HG02981 (cell line): ENCODE results near the gene SH2B3.
A peak's percentile ranks its signal among the peaks of the same experiment; 100 is the strongest.
"Not testable (repeated sequence)": the region's sequence is repeated elsewhere in the genome, so short reads cannot be mapped to it uniquely, and the experiment has no call there.

Experiments
- ATAC-seq: cut with Tn5 transposase; IDR thresholded peaks from one replicate; pipeline ENCODE4 v1.9.1; 2021; ENCODE audit warnings: mild to moderate bottlenecking, moderate library complexity; ENCODE audit not compliant: unreplicated experiment

SH2B3 gene

DNA sequence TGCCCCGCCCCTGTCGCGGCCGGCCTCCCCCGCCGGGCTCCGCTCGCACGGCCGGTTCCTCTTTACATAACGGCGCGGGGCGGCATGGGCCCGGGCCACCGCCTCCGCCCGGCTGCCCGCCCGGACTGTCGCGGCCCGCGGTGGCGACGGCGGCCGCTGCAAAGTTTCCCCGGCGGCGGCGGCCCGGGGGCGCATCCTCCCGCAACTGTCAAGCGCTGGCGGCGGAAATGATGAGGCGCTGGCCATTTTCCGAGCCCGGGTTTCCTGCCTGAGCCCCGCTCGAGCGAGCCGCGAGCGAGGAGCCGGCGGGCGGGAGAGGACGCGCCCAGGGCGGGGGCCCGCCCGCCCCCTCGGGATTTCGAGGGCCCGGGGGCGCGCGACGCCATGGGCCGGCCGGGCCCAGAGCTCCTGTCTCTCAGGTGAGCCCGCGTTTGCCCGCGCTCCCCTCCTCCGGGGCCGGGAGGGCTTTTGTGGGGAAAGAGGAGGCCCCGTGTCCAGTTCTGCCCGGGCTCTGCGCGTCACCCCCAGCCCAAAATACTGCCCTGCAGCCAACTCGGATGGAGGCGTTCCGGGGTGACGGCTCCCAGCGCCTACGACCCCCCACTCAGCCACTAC, at the start of gene SH2B3:
Gene SH2B3 (plus strand): TSS at position 65 of the 615 bp plus-strand sequence. CDS start 12,223 bp downstream, outside the sequence.
- ATAC-seq = no peak

DNA sequence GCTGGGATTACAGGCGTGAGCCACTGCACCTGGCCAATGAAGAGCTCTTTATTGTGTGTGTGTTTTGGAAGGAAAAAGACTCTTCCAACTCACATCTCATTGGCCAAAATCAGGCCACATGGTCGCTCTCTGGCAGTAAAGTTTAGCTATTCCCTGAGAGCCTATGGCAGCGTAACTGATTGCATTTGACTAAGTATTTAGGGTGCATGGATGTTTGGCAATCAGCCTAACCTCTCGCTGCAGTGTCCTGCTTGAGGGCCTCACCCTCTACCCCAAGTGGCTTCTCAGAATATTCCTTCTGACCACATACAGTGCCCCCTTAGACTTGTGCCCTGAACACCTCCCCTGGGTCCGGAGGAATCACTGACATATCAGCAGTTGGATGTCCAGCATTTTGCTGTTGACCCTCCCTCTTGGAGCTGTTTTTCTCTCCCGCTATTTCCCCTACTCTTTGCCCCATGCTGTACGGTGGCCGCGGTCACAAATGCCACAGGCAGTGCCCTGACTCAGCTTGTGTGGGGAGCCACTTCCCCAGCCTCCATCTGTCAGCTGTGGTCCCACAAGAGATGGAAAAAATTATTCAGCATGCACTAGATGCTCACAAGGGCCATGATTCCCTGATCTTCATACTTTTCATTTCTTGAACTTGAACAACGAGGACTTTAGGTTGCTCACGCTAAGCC, 46.4 kb upstream of the SH2B3 start:
- no peak for ATAC-seq

- no peak for ATAC-seq
Measured at GRCh38 chr12:111359914-111360276, 45.8 kb upstream of the SH2B3 start.

GRCh38 chr12:111360325-111360930, 45.3 kb upstream of the SH2B3 start:
- ATAC-seq = no peak

- no peak for ATAC-seq
Measured at GRCh38 chr12:111361073-111361716, 44.5 kb upstream of the SH2B3 start.

DNA sequence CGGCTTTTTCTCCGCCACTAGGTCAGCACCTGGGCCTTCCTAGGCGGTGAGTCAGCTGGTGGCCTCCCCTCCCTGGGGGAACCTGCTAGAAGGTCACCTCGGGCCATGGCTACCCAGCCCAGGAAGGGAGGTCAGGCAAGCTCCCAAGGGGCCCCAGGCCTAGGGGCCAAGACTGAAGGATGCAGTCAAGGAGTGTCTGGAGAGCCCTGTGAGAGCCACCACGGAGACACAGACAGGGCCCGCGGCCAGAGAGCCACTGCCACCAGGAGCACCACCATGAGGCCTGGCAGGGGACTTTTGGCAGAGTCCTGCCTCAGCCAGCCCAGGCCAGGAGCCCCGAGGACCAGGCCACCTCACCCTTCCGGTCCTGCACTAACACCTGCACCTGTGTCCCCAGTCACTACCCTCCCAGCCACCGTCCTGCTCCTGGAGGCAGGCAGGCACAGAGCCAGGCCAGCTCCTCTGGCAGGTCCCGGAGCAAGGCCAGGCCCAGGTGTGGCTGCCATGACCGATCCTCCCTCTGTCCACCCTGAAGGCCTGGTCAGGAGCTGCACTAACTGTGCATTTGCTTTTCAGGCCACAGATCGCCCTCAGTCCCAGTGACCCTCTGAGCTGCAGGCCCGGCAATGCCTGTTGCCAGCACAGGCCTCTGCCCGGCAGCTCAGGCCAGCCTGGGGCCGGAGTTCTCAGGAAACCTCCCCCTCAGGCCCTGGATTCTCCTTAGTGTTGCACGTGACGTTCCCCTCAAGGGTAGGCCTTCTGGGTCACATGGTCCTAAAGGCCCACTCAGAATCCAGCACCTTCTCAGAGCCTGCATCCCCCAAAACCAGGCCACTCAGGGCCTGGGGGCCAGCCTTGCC, 43.8 kb upstream of the SH2B3 start:
- ATAC-seq = no peak

DNA sequence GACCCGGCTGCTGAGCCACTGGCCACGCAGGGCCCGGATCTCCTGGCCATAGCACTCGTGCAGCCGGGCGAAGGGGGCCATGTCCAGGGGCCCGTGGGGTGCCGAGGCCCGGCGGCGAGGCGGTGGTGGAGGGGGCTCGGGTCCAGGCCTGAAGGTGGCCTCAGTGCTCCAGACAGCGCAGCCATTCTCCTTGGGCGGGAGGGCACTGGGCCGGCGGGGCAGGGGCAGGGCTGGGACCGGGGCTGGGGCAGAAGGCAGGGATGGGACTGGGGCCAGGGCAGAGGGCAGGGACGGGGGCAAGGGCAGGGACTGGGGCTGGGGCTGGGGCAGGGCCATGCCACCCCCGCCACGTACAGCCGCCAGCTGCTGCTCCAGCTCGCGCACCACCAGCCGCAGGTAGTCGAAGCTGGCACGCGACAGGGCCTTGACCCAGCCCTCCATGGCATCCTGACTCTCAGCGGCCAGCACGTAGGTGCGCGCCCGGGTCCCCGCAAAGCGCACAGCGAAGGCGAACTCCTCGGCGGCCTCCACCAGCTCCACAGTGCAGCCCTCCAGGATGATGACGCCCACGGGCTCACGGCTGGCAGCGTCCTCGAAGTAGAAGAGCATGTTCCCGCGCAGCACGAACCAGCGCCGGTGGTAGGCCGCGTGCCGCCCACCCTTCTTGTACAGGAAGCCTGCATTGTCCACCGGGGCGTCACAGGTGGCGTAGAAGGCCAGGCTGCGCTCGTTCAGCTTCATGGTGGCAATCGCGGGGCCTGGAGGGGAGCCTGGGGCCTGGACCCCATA, 42.8 kb upstream of the SH2B3 start:
- ATAC-seq = no peak

DNA sequence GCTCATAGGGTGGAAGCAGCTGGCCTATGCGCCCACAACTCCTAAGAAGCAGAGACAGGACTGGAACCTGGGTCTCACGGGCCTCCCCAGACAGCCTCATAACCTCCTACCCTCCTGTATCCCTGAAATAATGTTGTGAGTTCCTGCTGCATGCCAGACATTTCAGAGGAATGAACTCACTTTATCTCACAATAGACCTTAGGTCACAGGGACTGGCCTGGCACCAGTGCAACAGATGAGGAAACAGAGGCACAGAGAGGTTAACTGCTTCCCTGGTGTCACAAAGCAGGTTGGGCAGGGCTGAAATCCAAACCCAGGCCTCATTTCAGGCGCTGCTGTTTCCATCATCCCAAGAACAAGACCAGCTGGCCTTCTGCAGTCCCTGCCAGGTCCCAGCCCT, 42.1 kb upstream of the SH2B3 start:
- no peak for ATAC-seq

GRCh38 chr12:111366075-111366474, 39.6 kb upstream of the SH2B3 start:
- ATAC-seq = no peak

GRCh38 chr12:111366583-111366982, 39.1 kb upstream of the SH2B3 start:
- no peak for ATAC-seq

DNA sequence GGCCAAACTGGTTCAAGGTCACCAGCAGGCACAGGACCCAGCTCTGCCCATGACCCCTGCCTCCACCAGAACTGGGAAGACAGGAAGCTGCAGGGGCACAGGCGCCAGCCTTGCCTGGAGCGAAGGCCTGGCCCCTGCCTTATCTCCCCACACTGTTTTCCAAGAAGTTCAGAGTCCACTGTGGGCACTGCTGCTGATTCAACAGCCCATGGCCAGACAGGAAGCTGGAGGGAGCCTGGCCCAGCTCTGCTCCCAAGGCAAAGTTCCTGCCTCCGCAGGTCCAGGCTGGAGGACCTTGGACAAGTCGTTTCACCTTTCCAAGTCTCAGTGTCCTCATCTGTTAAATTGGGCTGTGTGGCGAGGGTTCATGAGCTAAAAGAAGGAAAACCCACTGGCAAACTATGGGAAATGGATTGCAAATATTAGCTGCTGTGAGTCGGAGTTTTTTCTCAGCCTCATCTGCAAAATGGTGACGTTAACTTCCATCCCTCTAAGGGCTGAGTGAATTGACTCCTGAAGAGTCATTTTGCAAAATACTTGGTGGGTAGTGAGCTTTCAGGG, 38.0 kb upstream of the SH2B3 start:
- ATAC-seq = no peak

DNA sequence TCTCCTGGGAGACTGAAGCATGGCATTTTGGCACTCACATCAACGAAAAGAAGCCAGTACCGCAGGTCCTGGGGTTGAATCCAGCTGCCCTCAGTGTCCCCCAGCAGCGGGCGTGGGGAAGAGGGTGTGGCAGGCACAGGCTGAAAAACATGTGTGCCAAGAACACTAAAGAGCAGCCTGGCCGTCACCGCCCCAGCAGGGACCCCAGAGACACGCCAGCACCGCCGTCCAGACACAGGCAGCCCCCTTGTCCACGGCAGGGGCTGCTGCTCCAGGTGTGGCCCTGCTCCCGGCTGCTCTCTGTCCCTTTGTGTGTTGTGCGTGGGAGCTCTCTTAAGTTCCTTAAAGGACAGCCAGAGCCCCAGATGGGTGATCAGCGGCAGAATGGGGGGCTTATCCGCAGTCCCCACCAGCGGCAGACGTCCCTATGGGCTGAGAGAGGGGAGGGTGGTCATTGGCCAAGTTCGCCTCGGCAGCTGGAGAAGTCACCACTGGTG, 37.4 kb upstream of the SH2B3 start:
- ATAC-seq = no peak

GRCh38 chr12:111368788-111369495, 36.8 kb upstream of the SH2B3 start, which contains the start of gene PHETA1:
TSS of gene PHETA1 (minus strand) at chr12:111369095. CDS start at chr12:111363427, 5,668 bp downstream.
- ATAC-seq = peak; percentile 92

GRCh38 chr12:111369496-111370220, 36.1 kb upstream of the SH2B3 start:
- ATAC-seq = no peak

GRCh38 chr12:111373231-111373630, 32.5 kb upstream of the SH2B3 start:
- ATAC-seq = not testable (repeated sequence)

GRCh38 chr12:111377440-111377839, 28.3 kb upstream of the SH2B3 start:
- ATAC-seq = no peak

- ATAC-seq = no peak
Measured at GRCh38 chr12:111379942-111380554, 25.7 kb upstream of the SH2B3 start.

- no peak for ATAC-seq
Measured at GRCh38 chr12:111384596-111384995, 21.1 kb upstream of the SH2B3 start.
